ENCODE data around the gene CFAP61.

GRCh38 chr20:20139403-20139802 is 87.1 kb downstream of the CFAP61 start:
- TF ChIP-seq TCF7L2 (IDR thresholded peaks at IDR 0.05; ENCODE audit: low read depth, low read length) (no peak), POLR2AphosphoS5 (IDR thresholded peaks at IDR 0.05; ENCODE audit: low read depth, low read length) (no peak)
